IPS-18a (cell line): ENCODE data around the gene C4B.
"Not testable (repeated sequence)": the region's sequence is repeated elsewhere in the genome, so short reads cannot be mapped to it uniquely, and the experiment has no call there.

Source experiments
- H3K27ac ChIP-seq: one replicate; pipeline ENCODE4 v1.5.1; 2013; ENCODE audit warnings: low read length
- H3K27me3 ChIP-seq: one replicate; pipeline ENCODE4 v1.6.1; 2013; ENCODE audit warnings: mild to moderate bottlenecking, low read length; ENCODE audit not compliant: control insufficient read depth, insufficient read depth
- H3K36me3 ChIP-seq: one replicate; pipeline ENCODE4 v1.6.1; 2013; ENCODE audit warnings: low read depth, low read length; ENCODE audit not compliant: control insufficient read depth
- H3K4me1 ChIP-seq: one replicate; pipeline ENCODE4 v1.6.1; 2013; ENCODE audit warnings: low read depth, low read length; ENCODE audit not compliant: control insufficient read depth
- H3K4me3 ChIP-seq: one replicate; pipeline ENCODE4 v1.5.1; 2013; ENCODE audit warnings: low read length
- H3K9ac ChIP-seq: one replicate; pipeline ENCODE4 v1.6.1; 2013; ENCODE audit warnings: mild to moderate bottlenecking, low read length, moderate library complexity
- H3K9me3 ChIP-seq: one replicate; pipeline ENCODE4 v1.6.1; 2013; ENCODE audit warnings: low read depth, low read length; ENCODE audit not compliant: control insufficient read depth

The C4B gene

DNA sequence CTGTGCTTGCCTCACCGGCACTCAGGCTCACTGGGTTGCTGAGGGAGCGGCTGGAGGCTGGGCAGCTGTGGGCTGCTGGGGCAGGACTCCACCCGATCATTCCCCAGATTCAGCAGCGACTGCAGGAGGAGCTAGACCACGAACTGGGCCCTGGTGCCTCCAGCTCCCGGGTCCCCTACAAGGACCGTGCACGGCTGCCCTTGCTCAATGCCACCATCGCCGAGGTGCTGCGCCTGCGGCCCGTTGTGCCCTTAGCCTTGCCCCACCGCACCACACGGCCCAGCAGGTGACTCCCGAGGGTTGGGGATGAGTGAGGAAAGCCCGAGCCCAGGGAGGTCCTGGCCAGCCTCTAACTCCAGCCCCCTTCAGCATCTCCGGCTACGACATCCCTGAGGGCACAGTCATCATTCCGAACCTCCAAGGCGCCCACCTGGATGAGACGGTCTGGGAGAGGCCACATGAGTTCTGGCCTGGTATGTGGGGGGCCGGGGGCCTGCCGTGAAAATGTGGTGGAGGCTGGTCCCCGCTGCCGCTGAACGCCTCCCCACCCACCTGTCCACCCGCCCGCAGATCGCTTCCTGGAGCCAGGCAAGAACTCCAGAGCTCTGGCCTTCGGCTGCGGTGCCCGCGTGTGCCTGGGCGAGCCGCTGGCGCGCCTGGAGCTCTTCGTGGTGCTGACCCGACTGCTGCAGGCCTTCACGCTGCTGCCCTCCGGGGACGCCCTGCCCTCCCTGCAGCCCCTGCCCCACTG, 25.9 kb downstream of the C4B start:
- H3K9ac ChIP-seq, H3K4me3 ChIP-seq, H3K27me3 ChIP-seq, H3K36me3 ChIP-seq, H3K27ac ChIP-seq, H3K4me1 ChIP-seq, H3K9me3 ChIP-seq: not testable (repeated sequence)

- not testable (repeated sequence) for H3K4me1 ChIP-seq, H3K9me3 ChIP-seq, H3K27ac ChIP-seq
Observed at GRCh38 chr6:32041050-32041321, 26.4 kb downstream of the C4B start.

GRCh38 chr6:32041385-32041784, 26.8 kb downstream of the C4B start:
- not testable (repeated sequence) for H3K4me1 ChIP-seq, H3K9me3 ChIP-seq, H3K9ac ChIP-seq, H3K36me3 ChIP-seq, H3K27me3 ChIP-seq, H3K27ac ChIP-seq, H3K4me3 ChIP-seq

More at GRCh38 chr6:32041050-32041321, 26.4 kb downstream of the C4B start:
- not testable (repeated sequence) for H3K36me3 ChIP-seq, H3K4me3 ChIP-seq, H3K27me3 ChIP-seq, H3K9ac ChIP-seq

GRCh38 chr6:32042276-32042675, 27.7 kb downstream of the C4B start:
- H3K9ac ChIP-seq, H3K4me3 ChIP-seq, H3K36me3 ChIP-seq: not testable (repeated sequence)

DNA sequence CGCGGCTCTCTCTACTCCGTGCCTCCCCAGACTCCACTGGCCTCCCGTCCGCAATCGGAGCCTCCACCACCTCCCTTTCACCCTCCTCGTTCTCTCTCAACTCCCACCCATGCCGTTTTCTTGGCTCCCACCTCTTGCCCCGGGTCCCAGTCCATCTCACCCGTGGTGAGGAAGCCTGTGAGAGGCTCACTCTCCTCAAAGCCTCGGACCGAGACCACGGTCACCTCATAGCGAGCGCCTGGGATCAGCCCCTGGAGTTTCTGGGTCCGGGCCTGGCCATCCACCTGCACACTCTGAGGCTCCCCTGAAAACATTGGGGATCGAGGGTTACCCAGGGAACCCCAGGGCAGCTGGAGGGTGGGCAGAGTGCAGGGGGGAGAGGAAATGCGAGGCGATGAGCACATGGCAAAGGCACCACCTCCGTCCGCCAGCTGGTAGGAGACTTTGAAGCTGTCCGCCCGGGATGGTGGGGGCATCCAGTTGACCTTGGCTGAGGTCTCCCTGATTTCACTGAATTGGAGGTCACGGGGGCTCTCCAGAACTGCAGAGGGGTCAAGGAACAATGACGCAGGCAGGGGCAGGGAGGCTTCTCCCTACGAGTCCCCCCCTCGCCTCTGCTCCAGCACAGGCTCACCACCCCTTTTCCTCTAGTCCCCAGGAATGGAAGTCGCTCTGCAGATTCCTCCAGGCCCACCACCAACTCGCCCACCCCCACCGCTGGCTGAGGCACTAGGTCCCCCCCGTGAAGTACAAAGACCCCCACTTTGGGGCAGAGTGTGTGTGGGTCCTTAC, 29.2 kb downstream of the C4B start:
- not testable (repeated sequence) for H3K27me3 ChIP-seq, H3K36me3 ChIP-seq, H3K4me1 ChIP-seq, H3K9me3 ChIP-seq, H3K9ac ChIP-seq, H3K27ac ChIP-seq, H3K4me3 ChIP-seq

More at GRCh38 chr6:32042276-32042675, 27.7 kb downstream of the C4B start:
- not testable (repeated sequence) for H3K9me3 ChIP-seq, H3K27ac ChIP-seq, H3K27me3 ChIP-seq, H3K4me1 ChIP-seq

DNA sequence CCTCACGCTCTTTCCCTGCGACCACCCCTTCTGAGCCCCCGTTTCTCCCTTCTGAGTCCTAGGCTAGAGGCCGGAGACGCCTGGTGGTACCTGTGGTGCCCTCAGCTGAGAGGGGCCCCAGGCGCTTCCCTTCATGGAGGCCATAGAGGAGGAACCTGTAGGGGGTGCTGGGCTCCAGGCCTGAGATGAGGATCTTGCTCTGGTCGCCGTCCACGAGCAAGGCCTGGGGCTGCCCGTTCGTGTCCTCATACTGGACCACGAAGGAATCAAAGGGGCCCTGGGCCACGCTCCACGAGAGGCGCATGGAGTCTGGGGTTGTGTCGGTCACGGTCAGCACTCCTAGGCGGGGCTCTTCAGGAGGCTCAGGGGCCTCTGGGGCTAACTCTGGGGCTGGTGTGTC, 30.3 kb downstream of the C4B start:
- not testable (repeated sequence) for H3K36me3 ChIP-seq, H3K9ac ChIP-seq, H3K9me3 ChIP-seq, H3K27ac ChIP-seq, H3K4me1 ChIP-seq, H3K27me3 ChIP-seq, H3K4me3 ChIP-seq

- no peak overlapping the region for H3K27ac ChIP-seq
- no peak overlapping the region for H3K4me3 ChIP-seq
- H3K36me3 ChIP-seq = no peaks in the 10 kb centered on the region
- H3K4me1 ChIP-seq = peaks cover 4% of the 10 kb centered on the region
- no peak overlapping the region for H3K9ac ChIP-seq
- no peaks in the 10 kb centered on the region for H3K9me3 ChIP-seq
- H3K27me3 ChIP-seq = no peaks in the 10 kb centered on the region
Observed at GRCh38 chr6:32045811-32046449, 31.3 kb downstream of the C4B start.

DNA sequence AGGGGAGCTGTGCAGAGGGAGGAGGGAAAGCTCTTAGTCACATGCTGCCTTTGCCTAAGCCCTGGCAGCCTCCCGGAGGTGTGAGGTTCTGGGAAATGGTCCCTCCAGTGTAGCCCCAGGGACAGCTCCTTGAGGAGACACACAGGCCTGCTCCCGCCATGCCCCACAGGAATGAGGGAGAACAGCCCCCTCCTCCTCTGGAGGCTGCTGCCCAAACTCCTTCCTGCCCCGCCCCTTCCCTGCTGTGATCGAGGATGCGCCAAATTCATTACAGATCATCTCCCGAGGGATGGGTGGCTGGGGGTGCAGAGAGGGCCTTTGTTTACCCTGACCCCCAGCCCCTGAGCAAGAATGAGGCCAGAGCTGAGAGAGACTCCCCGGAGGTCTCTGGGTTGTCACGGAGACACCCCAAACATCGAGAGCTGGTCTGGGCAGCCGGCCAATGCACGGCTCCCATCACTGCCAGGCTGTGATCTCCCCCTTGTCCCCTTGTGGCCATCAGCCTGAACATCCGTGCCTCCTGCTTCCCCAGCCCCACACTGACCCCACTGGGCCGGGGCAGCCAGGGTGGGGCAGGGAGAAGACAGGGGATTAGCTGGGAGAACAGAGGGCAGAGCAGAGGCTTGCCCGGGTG, 32.0 kb downstream of the C4B start:
- Histone ChIP-seq H3K27me3 (no peaks in the 10 kb centered on the region), H3K27ac (no peak overlapping the region), H3K9ac (no peak overlapping the region), H3K4me1 (peaks cover 4% of the 10 kb centered on the region), H3K36me3 (no peaks in the 10 kb centered on the region), H3K9me3 (no peaks in the 10 kb centered on the region), H3K4me3 (no peak overlapping the region)

GRCh38 chr6:32047084-32047478, 32.5 kb downstream of the C4B start:
- Histone ChIP-seq H3K4me3 (no peak overlapping the region), H3K4me1 (peaks cover 4% of the 10 kb centered on the region), H3K27me3 (no peaks in the 10 kb centered on the region), H3K9me3 (no peaks in the 10 kb centered on the region), H3K27ac (no peak overlapping the region), H3K36me3 (no peaks in the 10 kb centered on the region), H3K9ac (no peak overlapping the region)

GRCh38 chr6:32047539-32047854, 32.9 kb downstream of the C4B start:
- Histone ChIP-seq H3K27ac (no peak overlapping the region), H3K4me3 (no peak overlapping the region)

DNA sequence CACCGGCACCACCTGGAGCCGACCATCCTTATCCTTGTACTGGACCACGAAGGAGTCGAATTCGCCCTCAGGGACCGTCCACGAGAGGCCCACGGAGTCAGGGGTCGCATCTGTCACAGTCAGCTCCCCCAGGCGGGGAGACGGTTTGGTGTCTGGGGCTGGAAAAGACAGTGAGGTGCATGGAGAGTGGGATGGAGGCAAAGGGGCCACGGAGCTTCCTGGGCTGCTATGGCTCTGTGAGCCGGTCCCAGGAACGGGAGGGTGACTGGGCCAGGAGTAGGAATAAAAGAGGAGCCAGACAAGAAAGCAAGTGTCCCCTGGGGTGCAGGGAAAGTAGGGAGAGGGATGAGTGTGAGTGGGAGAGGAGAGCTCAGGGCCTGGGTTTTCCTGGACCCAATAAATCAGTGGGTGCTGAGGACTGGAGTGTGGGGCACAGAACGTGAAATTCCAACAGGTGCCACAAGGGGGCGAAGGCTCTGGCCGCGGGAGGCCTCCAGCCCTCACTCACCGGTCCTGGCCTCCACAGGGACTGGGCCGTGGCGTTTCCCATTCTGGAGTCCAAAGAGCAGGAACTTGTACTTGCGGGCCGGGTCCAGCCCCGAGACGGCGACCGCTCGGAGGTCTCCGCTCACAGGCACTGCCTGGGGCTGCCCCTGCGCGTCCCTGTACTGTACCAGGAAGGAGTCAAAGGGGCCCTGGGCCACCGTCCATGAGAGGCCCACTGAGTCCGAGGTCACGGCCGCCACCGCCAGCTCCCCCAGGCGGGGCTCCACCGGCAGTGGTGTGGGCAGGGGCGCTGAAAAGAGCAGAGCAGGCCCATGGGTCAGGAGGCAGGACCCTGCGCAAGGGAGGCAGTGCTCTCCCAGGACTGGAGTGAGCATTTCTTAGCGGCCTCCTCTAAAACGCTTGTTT, 33.5 kb downstream of the C4B start:
- Histone ChIP-seq H3K4me3 (no peak overlapping the region), H3K9ac (no peak overlapping the region), H3K36me3 (no peaks in the 10 kb centered on the region), H3K27me3 (no peaks in the 10 kb centered on the region), H3K27ac (no peak overlapping the region), H3K9me3 (no peaks in the 10 kb centered on the region), H3K4me1 (peaks cover 4% of the 10 kb centered on the region)

More at GRCh38 chr6:32047539-32047854, 32.9 kb downstream of the C4B start:
- Histone ChIP-seq H3K4me1 (peaks cover 4% of the 10 kb centered on the region), H3K9ac (no peak overlapping the region), H3K36me3 (no peaks in the 10 kb centered on the region), H3K27me3 (no peaks in the 10 kb centered on the region), H3K9me3 (no peaks in the 10 kb centered on the region)
